Measurements from ENCODE around the gene RPS19BP1.

Gene RPS19BP1, protein sequence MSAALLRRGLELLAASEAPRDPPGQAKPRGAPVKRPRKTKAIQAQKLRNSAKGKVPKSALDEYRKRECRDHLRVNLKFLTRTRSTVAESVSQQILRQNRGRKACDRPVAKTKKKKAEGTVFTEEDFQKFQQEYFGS

DNA sequence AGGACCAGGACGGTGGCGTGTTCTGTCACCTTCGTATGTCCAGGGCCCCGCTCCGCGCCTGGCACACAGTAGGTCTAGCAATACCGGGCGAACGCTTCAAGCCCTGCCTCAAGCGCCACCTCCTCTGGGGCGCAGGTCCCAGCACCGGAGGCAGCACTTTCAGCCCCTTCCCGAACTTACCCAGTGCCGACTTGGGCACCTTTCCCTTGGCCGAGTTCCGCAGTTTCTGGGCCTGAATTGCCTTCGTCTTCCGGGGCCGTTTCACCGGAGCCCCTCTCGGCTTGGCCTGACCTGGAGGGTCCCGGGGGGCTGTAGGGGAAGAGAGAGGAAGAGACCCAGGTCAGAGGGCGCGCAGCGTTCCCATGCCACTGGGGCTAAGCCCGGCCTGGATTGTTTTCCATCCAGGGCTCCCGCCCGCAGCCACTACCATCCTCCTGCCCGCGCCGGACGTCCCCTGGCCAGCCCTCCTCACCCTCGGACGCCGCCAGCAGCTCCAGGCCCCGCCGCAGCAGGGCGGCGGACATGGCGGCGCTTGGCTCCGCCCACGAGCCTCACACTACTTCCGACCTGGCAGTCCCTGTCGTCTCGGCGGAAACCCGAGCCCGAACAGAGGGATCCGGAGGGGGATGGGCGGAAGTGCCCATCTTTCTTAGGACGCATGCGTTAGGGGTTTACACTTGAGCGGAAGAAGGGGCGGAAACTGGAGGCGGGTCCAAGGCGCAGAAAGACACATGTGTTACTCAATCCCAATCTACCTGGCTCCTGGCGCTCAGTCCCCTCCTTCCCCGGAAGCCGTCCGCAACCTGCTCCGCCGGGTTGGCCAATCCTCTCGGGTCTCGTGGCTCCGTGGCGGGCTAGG, at the start of gene RPS19BP1:
TSS of gene RPS19BP1 (minus strand) at position 534 of the 859 bp plus-strand sequence. CDS start at position 524, 10 bp downstream.
- DNase-seq = peak; percentile 99

DNA sequence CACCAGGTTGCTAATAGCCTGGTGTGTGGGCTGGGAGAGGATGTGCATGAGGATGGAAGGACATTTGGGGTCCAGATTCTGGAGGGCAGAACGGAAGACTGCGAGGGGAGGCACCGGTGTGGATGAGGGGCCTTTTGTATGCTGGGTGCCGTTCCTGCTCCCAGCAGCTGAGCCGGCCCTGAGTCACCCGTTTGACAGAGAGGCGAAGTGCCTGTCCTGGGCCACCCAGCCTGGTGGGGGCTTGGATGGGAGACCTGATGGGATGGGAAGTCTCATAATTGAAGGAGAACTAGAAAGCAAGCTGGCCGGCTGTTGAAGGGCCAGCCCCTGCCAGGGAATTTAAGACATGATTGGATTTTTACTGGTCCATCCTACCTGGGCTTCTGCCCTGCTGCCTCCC, 48.8 kb upstream of the RPS19BP1 start:
- DNase-seq = no peak

DNA sequence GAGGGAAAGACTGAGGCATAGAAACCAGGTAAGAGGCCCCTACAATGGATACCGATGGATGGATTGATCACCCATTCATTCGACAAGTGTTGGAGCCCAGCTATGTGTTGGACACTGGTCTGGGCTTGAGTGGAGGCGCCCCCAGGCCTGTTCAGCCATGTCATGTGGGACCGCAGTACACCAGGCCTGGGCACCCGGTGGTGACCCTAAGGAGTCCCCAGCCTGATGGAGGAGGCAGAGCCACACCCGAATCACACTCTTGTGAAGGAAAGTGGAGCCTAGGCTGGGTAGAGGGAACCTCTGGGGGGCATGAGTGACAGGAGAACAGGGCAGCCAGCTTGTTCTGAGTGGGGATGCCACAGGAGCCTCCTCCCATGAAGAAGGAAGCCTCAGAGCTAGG, 48.2 kb upstream of the RPS19BP1 start:
- no peak for DNase-seq

DNA sequence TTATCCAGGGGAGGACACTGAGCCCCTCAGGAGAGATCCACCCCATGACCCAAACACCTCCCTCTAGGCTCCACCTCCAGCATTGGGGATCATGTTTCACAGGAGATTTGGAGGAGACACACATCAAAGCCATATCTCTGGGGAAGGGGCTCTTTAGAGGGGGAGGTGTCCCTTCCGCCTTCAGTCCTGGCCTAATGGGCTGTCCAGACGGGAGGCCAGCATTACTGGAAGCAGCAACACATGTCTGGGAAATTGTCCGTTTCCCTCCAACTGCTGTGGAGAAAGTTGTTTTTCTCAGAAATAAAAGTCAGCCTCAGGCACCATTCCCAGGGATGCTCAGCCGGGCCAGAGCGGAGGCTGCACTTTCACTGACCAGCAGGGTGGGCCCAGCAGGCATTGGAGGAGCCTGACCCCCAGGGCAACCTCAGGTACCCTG, 47.5 kb upstream of the RPS19BP1 start:
- no peak for DNase-seq

DNA sequence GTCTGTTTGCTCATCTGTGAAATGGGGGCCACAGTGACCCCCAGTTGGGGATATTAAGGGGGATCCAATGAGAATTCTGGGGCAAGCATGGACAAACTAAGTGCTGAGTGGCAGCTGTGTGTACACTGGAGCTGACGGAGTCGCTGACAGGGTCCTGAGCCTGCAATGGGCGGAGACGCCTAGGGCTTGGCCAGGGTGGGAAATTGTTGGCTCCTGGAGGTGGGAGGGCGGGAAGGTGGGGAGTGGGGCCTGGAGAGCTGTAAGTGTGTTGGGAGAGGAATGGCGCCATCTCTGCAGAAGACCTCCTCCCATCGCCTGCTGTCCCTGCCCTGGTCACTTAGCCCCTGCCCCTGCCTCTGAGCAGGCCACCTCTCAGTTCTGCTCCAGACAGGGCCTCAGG, 45.4 kb upstream of the RPS19BP1 start:
- no peak for DNase-seq

DNA sequence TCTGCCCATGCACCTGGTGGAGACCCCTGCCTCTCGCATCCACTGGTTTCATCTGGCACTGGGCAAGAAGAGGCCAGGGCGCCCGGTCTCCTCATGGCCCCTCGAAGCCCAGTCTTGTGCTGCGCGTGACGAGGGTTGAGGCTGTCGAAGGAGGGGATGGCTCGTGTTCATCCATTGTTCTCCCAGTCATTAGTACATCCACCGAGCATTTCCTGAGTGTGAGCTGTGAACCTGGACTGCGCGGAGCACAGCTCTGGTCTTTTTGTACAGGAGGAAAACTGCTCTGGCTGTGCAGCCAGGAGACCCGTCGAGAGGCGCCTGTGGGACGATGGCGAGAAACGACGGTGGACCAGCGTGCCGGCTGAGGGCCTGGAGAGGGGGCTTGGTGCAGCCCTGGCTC, 44.8 kb upstream of the RPS19BP1 start:
- no peak for DNase-seq

DNA sequence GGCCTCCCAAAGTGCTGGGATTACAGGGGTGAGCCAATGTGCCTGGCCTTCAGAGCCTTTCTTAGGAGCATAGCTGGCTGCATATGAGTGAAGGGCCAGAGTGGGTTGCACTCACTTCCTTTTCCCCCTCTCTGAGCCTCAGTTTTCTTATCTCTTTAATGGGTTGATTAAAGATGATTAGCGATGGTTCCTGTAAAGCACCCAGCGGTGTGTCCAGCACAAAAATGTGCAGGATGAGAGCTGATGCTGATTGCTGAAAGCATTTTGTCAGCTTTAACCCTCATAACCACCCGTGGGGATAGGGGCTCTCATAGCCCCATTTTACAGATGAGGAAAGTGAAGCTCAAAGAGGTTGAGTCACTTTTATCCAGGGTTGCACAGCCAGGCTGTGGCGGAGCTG, 43.5 kb upstream of the RPS19BP1 start:
- no peak for DNase-seq

DNA sequence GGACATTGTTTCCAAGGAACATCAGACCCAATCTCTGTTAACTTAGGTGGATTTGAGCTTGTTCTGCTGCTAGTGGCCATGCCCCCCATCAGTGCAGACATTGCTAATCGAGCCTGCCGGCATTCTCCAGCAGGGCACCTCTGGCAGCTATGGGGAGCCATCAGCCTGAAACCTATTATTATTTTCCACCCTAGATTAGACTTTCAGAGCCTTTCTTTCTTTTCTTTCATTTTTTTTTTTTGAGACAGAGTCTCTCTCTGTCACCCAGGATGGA, 42.9 kb upstream of the RPS19BP1 start:
- no peak for DNase-seq

DNA sequence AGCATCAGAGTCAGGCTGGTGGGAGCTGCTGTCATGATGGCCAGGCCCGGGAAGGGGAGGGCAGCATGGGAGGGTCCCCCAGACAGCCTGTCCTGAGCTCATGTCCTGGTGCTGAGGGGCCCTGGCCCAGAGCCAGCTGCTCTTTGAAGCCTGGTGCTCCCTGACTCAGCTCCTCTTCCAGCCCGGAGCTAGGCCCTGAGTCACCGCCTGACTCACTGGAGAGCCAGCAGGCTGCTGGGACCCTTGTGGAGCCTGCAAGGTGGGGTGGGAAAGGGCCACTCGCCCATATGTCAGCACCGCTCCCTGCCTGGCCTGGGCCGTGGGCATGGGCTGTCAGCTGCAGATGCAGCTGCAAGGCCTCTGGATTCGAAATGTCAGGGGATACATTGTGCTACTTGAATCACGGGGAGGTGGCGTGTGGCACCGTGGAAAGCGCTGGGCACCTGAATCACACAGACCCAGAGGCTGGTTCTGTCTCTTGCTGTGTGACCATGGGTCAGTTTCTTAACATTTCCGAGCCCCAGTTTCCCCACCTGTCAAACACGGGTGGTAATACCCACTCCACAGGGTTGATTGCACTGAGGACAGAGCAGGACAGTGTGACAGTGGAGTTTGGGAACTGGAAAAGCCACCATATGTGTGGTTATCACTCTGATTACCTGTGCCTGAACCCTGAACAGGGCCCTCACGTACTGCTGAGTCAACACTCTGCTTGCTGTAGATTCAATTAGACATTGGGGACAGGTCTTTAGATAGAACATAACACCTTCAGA, 42.4 kb upstream of the RPS19BP1 start:
- no peak for DNase-seq

DNA sequence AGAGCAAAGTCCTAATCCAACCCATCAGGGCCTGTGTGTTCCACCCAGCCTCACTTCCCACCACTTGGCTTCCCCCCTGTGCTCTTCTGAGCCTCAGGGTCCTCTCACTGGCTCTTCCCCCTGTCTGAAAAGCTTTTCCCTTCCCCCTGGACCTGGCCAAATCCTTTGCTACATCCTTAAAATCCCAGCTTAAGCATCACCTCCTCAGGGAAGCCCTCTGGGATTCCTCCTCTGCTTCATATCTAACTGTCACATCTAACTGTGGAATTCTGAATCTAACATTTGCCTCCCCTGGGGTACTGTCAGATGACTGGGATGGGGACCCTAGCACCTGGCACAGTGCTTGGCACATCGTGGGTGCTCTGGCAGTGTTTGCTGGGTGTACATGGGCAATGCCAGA, 39.0 kb upstream of the RPS19BP1 start:
- no peak for DNase-seq

DNA sequence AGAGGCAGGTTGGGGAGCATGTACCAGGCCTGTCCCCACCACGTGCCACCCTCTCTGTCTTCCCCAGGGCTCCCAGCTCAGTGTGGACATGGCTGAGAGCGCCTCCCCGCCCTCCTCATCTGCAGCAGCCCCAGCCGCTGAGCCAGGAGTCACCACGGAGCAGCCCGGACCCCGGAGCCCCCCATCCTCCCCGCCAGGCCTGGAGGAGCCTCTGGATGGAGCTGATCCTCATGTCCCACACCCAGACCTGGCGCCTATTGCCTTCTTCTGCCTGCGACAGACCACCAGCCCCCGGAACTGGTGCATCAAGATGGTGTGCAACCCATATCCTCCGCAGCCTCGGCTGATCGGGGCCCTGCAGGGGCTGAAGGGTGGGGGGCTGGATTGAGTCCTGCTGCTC, 38.1 kb upstream of the RPS19BP1 start, which contains the start of gene CACNA1I:
TSS of gene CACNA1I (plus strand) at position 89 of the 400 bp plus-strand sequence. CDS start at position 89, 0 bp downstream.
- no peak for DNase-seq

DNA sequence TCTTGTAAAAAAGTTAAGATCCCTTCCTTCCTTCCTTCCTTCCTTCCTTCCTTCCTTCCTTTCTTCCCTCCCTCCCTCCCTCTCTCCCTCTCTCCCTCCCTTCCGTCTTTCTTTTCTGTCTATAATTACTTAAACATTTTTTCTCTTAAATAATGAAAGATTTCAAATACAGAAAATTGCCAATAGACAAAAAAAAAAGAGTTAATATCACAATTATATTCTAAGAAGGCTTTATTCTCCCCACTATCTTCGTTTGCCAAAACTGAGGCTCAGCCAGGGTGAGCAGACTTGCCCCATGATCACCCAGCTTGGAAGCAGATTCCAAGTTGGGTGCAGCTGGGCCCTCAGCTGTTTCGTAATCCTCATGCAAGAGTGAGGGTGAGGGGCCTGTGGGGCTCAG, 37.7 kb upstream of the RPS19BP1 start:
- DNase-seq = no peak

DNA sequence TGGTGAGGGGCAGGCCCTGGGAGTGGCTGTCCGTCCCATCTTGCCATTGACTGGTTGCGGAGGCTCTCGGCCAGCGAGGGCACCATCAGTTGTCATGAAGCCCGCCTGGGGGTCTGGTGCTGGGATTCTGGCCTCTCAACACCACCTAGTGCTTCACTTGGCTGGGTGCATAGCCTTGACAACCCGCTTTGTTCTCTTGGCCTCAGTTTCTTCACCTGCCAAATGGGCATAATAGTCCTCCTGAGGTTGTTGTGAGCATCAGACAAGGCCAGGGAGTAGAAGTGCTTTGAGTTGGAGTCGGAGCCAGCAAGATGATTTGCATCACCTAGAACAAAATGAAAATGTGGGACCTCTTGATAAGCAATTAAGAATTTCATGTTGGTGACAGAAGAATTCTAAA, 36.5 kb upstream of the RPS19BP1 start:
- DNase-seq = no peak

DNA sequence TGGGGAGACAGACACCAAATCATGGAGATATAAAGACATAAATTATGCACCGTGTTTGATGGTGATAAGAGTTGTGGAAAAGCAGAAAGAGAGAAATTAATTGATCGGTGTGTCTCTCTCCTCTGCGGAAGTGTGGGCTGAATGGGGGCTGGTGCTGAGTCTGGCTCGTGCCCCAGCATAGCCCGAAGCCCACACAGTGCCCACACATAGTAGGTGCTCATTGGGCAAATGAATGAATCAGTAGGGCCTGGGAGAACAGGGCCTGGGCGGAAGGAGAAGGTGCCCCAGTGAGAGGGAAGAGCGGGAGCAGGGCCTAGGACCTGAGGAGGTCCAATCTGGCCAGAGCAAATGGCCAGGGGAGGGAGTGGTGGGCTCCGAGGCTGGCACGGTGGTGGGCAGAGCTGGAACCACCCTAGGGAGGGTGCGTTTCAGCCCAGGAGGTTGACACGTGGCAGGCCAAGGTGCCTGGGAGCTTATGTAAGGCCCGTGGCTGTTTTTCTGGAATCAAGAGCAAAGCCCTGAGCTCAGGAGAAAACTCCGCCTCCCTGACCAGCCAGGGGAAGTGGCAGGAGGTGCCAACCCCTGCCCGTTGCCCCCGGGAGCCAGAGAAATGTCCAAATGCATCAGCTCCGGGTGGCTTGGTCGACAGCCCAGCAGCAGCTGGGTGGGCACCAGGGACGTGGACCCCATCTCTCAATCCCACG, 35.9 kb upstream of the RPS19BP1 start:
- no peak for DNase-seq

DNA sequence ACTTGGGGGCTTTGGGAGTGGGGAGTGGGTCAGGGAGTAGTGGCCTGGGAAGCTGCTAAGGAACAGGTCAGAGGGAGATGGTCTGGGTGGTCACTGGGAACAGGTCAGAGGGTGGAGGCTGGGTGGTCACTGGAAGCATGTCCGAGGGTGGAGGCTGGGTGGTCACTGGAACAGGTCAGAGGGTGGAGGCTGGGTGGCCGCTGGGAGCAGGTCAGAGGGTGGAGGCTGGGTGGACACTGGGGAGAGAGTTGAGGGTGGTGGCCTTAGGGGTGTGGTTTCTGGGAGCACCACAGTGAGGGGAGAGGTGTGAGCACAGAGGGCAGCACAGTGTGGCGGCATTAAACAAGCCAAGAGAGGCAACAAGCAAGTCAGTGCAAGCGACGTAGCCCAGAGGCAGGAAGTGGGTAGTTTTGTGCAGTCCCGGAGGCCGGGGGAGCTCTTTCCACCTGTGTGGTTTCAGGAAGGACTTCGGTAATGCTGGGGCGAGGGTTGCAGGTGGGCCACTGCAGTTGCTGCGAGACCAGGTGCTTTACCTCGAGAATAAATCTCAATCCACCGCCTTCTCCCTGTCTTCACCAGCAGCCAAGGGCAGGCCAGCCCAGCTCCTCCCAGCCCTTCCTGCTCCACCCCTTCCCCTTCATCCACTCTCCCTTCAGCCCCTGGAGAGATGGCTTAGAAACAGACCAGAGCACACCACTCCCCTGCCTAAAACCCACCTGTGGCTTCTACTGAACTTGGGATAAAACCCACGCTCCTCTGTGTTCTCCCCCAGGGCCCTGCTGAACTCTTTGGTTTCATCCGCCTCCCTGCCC, 34.8 kb upstream of the RPS19BP1 start:
- DNase-seq = no peak

DNA sequence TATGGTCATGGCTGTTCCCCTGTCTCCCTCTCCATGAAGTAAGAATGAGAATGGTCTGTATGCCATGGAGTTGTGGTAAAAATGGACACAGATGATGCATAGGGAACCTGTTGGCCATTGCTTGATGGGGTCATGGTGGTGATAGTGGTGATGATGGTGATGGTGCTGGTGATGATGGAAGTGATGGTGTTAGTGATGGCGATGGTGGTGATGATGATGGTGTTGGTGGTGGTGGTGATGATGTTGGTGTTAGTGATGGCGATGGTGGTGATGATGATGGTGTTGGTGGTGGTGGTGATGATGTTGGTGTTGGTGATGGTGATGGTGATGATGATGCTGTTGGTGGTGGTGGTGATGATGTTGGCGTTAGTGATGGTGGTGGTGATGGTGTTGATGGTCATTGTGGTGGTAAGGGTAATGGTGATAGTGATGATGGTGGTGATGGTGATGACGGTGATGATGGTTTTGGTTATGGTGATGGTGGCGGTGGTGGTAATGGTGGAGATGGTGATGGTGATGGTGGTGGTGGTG, 32.9 kb upstream of the RPS19BP1 start:
- DNase-seq = no peak

DNA sequence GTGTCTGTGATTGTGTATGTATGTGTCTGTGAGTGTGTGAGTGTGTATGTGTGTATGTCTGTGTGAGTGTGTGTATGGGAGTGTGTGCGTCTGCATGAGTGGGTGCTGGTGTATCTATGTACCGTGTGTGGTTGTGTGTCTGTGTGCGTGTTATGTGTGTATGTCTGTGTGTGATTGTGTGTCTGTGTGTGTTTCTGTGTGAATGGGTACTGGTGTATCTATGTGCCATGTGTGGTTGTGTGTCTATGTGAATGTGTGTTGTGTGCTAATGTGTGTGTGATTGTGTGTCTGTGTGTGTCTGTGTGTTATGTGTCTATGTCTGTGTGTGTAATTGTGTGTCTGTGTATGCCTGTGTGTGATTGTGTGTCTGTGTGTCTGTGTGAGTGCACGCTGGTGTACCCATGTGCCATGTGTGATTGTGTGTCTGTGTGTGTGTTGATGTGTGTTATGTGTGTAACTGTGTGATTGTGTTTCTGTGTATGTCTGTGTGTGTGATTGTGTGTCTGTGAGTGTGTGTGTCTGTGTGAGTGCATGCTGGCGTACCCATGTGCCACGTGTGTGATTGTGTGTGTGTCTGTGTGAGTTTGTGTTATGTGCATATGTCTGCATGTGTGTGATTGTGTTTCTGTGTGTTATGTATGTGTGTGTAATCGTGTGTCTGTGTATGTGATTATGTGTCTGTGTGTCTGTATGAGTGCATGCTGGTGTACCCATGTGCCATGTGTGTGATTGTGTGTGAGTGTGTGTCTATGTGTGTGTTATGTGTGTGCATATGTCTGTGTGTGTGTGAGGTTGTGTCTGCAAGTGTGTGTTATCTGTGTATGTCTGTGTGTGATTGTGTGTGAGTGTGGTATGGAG, 31.3 kb upstream of the RPS19BP1 start:
- no peak for DNase-seq

DNA sequence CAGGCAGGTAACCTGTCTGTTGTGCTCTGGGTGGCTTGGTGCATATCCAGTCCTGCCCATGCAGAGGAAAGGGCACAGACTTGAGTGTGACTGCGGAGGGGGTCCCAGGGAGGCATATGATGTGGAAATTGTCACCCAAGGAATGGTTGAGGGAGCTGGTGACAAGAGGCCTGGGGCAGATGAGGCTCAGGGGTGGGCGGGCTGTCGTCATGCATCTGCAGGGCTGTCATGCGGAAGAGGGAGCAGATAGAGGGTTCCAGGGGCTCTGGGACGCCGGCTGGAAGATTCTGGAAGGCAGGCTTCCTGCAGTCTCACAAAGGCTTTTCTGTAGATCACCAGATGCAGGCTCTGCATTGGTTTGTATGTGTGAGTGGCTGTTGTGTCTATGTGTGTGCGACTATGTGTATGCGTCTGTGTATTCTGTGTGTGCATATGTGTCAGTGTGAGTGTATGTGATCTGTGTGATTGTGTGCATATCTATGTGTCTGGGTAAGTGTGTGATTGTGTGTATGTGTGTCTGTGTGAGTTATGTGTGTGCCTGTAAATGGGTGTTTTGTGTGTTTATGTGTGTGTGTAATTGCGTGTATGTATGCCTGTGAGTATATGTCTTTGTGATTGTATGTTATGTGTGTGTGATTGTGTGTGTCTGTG, 30.4 kb upstream of the RPS19BP1 start:
- DNase-seq = no peak

DNA sequence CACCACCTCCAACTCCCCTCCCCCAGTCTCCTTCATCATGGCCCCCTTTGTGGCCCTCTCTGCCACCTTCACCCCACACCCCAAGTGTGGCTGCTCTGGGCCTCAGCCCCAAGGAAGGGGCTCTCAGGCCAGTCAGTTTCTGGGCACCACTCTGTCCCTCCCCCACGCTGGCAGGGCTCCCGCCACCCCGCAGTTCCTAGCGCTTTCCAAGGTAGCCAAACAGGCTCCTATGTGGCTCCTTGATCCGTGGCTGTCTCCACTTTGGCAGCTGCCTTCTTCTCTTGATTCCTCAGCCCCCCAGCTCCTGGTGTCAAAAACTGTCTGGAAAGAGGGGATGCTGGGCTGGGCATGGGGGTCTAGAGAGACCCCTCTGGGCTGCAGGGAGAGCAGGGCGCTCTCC, 27.6 kb upstream of the RPS19BP1 start:
- no peak for DNase-seq

DNA sequence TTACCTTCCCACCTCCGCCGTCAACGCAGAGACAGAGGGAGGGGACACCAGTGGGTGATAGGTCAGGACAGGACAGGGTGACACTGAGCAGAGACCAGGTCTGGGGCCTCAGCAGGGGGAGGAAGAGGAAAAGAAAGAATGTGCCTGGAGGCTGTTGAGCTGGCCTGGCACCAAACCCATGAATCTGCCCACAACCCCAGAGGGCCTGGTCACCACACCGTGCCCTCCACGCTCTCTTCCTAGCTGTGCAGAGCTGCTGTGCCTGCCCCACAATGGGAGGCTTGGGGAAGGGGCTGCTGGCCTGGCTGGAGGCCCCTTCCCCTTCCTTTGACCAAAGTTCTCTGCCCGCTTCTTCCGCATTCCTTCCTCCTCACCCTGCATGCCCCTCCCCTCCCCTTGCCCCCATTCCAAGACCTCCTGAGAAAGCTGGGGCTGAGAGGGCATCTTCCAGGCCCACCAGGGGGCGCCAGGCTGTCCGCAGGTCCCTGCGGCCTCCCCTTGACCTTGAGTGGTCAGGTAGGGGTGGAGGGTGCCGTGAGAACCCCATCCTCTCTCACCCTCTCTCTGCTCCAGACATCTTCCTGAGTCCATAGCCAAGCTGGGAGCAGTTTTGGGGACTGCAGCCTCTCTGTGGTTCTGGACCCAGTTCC, 27.0 kb upstream of the RPS19BP1 start:
- DNase-seq = no peak
